Measurements from ENCODE around the gene FAM98A. TPM values are rescaled to one million over a fixed set of nuclear protein-coding genes. Genes with fewer than 3 reads are reported as not detected.

The FAM98A gene
- total RNA-seq, 1 experiment from 2014 or later: 70.9 TPM

DNA sequence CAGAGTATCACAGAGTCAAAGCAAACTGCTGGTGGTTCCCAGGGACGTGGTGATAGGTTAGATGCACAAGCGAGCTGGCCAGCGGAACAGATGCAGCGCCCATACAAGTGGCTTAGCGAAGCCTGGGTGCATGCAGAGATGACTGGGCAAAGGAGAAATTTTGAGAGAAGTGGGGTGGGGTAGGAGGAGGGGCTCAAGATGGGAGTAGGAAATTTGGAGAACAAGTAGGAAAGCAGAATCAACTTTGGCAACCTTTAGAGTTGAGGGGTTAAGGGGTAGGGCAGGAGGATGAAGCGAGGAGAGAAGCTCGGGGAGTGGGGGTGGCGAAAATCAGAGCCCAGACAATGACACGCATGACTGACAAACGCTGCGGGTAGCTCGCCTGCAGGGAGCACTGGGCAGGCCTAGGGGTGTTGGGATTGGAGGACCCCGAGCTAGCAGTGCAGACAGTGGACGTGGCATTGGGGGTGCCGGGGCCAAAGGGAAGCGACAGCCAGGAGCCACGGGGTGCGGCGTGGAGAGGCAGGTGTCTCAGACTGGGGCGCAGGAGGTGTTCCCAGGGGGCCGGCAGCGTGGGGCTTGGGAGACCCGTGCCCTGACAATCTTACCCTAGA, 431 bp downstream of the FAM98A start:
- H3K9me3 ChIP-seq (ENCODE audit: control insufficient read depth, low read depth, low read length): no peaks in the 10 kb centered on the region
- H2BK20ac ChIP-seq (ENCODE audit: low read depth, low read length, poor library complexity, severe bottlenecking): no peak overlapping the region
- H3K4me2 ChIP-seq (ENCODE audit: insufficient read depth, insufficient read length, low read length): peak overlapping the region; percentile 91
- H3K9ac ChIP-seq (ENCODE audit: extremely low read depth, insufficient read length, low read length): peak overlapping the region; percentile 64
- DNase-seq: peak; percentile 41
- WGBS (ENCODE audit: extremely low coverage, insufficient read length, low lambda C conversion rate): no CpG with 5 or more reads among the region's 23 CpGs
- peaks cover 2% of the 10 kb centered on the region for H3K79me1 ChIP-seq (ENCODE audit: insufficient read depth, low read depth, low read length, poor library complexity, severe bottlenecking)
- H2AK5ac ChIP-seq (ENCODE audit: insufficient read length, low read length): no peak overlapping the region
- H4K5ac ChIP-seq (ENCODE audit: insufficient read length, low read depth, low read length): no peak overlapping the region
- peak overlapping the region; percentile 35 for H3K18ac ChIP-seq (ENCODE audit: insufficient read length, low read depth, low read length)
- H2BK5ac ChIP-seq (ENCODE audit: insufficient read length, low read length): no peak overlapping the region
- H3K27me3 Mint-ChIP-seq (ENCODE audit: low read depth): no peaks in the 10 kb centered on the region
- H4K8ac ChIP-seq (replicated peaks; ENCODE audit: insufficient read length, low read depth, low read length): no peak overlapping the region
- H3K56ac ChIP-seq (ENCODE audit: insufficient read length, low read depth, low read length): no peak overlapping the region
- peaks cover 7% of the 10 kb centered on the region; the same call in 1 of the 2 replicates for H3K79me2 ChIP-seq (ENCODE audit: insufficient read depth, low read length)
- peaks cover 3% of the 10 kb centered on the region; the same call in 1 of the 2 replicates for H3K4me1 ChIP-seq (ENCODE audit: insufficient read depth, low read length)
- H3K27me3 ChIP-seq (ENCODE audit: insufficient read depth, low read length): no peaks in the 10 kb centered on the region
- no peak overlapping the region for H4K91ac ChIP-seq (ENCODE audit: insufficient read length, low read depth, low read length)
- no peak overlapping the region for H3T11ph ChIP-seq (ENCODE audit: low read length)
- peaks cover 33 to 36% of the 10 kb centered on the region in 2 experiments for H3K4me1 Mint-ChIP-seq
- H3K14ac ChIP-seq (ENCODE audit: insufficient read depth, low read length): no peak overlapping the region
- H3K27ac ChIP-seq (ENCODE audit: insufficient read length, low read depth, low read length): no peak overlapping the region
- no peak overlapping the region for H3K4ac ChIP-seq (ENCODE audit: low read depth, low read length)
- H4K20me1 ChIP-seq (ENCODE audit: control insufficient read depth, insufficient read depth, insufficient read length): no peaks in the 10 kb centered on the region
- no peak overlapping the region for H3K23ac ChIP-seq (ENCODE audit: insufficient read length, low read depth, low read length)
- H3K27ac Mint-ChIP-seq: peak overlapping the region; percentile 93 to 99 (median 98); a peak in 6 of 7 replicates
- H3K23me2 ChIP-seq (ENCODE audit: insufficient read length, low read depth, low read length, poor library complexity, severe bottlenecking): peaks cover 11% of the 10 kb centered on the region
- TF ChIP-seq, protein P1, sequence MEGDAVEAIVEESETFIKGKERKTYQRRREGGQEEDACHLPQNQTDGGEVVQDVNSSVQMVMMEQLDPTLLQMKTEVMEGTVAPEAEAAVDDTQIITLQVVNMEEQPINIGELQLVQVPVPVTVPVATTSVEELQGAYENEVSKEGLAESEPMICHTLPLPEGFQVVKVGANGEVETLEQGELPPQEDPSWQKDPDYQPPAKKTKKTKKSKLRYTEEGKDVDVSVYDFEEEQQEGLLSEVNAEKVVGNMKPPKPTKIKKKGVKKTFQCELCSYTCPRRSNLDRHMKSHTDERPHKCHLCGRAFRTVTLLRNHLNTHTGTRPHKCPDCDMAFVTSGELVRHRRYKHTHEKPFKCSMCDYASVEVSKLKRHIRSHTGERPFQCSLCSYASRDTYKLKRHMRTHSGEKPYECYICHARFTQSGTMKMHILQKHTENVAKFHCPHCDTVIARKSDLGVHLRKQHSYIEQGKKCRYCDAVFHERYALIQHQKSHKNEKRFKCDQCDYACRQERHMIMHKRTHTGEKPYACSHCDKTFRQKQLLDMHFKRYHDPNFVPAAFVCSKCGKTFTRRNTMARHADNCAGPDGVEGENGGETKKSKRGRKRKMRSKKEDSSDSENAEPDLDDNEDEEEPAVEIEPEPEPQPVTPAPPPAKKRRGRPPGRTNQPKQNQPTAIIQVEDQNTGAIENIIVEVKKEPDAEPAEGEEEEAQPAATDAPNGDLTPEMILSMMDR (conservative IDR thresholded peaks at IDR 0.05): no peak
- peaks cover 11 to 16% (median 16%) of the 10 kb centered on the region in 3 experiments; a peak in 6 of 7 replicates for H3K36me3 Mint-ChIP-seq (ENCODE audit: insufficient read depth in 1 of 3, low read depth in 3 of 3)
- no peaks in the 10 kb centered on the region; a peak in 1 of 5 replicates for H3K9me3 Mint-ChIP-seq
- peak overlapping the region; percentile 96 to 98 for H3K4me3 Mint-ChIP-seq
- H2BK120ac ChIP-seq (ENCODE audit: low read depth, low read length, poor library complexity, severe bottlenecking): no peak overlapping the region
- no peak overlapping the region for H2AFZ ChIP-seq (ENCODE audit: low read length)
- H2BK15ac ChIP-seq (ENCODE audit: low read depth, low read length): no peak overlapping the region
- H2BK12ac ChIP-seq (ENCODE audit: insufficient read length, low read depth, low read length): no peak overlapping the region
